ENCODE results near the gene CDH4.
A peak's percentile ranks its signal among the peaks of the same experiment; 100 is the strongest.

CDH4 gene

GRCh38 chr20:61918548-61918947 is 666.5 kb downstream of the CDH4 start:
- no peak for DNase-seq (ENCODE audit: low spot score)

DNA sequence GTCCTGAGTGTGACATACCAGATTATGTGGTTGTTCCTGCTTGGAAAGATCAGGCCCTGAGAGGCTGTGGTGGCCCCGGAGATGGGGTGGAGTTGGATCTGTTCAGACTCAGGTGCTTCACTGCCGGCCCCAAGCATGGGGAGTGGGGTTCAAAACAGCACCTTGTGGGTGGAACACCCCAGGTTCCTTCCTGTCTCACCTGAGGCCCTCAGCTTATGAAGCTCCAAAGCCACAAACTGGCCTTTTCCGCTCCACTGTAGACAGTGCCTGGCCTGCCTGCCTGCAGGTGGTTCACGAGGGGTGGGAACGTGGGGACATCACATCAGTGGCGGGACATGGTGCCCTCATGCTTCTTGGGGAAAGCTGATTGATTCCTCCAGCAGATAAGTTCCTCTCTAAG is 667.2 kb downstream of the CDH4 start:
- no peak for DNase-seq (ENCODE audit: low spot score)

- no peak for DNase-seq (ENCODE audit: low spot score)
Measured at GRCh38 chr20:61919675-61920365, 667.8 kb downstream of the CDH4 start.

GRCh38 chr20:61922411-61922810 is 670.4 kb downstream of the CDH4 start:
- no peak for DNase-seq (ENCODE audit: low spot score)

- DNase-seq (ENCODE audit: low spot score), result no peak
Measured at GRCh38 chr20:61922936-61923335, 670.9 kb downstream of the CDH4 start.

- DNase-seq (ENCODE audit: low spot score), result no peak
Measured at GRCh38 chr20:61923371-61924166, 671.5 kb downstream of the CDH4 start.

GRCh38 chr20:61924211-61924857 is 672.3 kb downstream of the CDH4 start:
- no peak for DNase-seq (ENCODE audit: low spot score)

DNA sequence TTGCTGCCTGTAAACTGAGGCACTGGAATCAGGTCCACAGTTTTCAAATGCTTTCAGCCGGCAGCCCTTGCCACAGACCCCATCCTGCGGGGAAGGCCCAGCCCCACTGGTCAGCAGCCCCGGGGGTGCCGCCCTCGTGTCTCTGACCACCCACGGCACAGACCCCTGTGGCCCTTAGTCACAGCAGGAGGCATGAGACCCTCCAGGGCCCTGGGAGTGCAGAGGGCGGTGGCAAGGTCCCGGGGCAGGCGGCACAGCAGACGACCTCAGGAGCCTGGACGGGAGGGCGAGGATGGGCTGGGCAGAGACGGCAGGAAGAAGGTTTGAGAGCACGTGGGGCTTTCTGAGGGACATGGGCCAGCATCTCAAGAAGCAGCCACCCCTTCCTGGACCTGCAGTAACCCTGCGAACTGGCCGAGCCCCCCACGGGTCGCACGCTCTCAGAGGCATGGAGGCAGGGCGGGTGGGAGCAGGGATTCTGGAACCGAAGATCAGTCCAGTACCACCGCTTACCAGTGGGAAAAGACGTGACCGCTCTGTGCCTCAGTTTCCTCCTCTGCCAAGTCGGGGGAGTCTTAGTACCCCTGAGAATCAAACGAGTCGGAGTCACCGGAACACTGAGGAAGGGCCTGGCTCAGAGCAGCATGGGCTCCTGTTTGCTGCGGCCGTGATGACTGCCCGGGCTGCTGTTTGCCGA is 672.9 kb downstream of the CDH4 start:
- DNase-seq (ENCODE audit: low spot score), result no peak

DNA sequence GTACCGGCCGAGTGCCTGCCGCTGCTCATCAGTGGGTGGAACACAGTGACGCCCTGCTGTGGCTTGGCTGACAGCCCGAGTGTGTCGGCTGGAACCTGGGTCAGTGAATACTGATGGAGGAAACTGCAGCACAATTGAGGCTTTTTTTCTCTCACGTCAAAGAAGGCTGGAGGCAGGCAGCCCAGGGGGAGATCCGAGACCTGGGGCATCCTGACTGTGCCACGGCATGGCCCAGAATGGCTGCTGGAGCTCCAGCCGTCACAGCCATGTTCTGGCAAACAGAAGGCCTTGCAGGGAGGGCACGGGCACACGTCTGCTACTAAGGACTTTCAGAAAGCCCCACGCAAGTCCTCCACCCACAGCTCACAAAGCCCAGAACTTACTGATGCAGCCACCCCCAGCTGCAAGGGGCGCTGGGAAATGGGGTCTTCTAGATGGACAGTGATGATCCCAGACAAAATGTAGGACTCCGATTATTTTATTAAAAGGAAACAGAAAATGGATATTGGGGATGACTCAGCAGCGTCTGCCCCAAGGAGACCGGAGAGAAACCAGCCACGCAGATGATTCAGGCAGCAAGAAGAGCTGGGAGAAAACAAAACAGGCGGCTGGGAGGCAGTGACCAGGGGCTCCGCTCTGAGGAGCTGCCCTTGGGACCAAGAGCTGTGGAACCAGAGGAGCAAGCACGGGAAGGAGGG is 673.6 kb downstream of the CDH4 start:
- DNase-seq (ENCODE audit: low spot score), result peak; percentile 35

DNA sequence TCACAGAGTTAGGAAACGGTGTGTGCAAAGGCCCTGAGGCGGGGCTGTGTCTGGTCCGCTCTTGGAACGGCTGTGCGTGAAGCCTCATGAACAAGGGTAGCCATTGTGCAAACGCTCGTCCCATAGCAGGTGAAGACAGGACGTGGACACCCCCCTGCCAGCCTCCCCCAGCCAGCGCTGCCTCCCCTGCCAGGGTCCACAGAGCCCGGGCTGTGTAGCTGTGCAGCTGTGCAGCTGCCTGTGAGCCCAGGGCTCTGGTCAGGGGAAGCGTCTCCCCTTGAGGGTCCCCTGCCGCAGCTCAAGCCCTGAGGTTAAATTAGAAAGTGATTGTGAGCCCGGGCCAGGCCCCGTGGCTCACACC is 674.2 kb downstream of the CDH4 start:
- no peak for DNase-seq (ENCODE audit: low spot score)

- no peak for DNase-seq (ENCODE audit: low spot score)
Measured at GRCh38 chr20:61926796-61927192, 674.7 kb downstream of the CDH4 start.

DNA sequence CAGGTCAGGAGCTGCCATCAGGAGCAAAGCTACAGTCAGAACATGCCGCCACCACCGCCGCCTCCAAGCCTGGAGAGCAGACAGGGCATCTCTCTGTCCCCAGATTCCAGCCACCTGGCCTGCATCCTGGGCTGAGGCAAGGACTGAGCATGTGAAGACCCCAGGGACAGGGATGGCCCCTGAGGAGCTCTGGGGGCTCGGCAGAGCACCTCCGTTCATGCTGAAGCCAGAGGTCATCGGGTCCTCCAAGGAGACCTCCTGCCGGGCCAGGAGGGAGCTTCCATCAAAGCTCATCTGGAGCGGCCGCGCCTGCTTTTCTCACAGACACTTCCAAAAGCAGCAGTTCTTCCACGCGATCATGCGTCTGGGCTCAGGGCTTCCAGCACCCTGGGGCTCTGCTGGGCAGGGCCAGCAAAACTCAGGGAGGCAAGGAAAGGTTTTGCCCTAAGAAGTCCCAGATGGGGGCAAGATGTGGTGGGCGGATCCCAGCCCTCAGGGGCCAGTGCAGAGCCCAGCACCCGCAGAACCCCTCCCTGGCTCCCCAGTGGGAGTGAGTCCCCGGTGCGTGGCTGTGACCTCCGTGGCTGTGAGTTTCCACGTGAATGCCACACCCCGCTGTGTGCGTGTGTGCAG is 675.2 kb downstream of the CDH4 start:
- DNase-seq (ENCODE audit: low spot score), result no peak

DNA sequence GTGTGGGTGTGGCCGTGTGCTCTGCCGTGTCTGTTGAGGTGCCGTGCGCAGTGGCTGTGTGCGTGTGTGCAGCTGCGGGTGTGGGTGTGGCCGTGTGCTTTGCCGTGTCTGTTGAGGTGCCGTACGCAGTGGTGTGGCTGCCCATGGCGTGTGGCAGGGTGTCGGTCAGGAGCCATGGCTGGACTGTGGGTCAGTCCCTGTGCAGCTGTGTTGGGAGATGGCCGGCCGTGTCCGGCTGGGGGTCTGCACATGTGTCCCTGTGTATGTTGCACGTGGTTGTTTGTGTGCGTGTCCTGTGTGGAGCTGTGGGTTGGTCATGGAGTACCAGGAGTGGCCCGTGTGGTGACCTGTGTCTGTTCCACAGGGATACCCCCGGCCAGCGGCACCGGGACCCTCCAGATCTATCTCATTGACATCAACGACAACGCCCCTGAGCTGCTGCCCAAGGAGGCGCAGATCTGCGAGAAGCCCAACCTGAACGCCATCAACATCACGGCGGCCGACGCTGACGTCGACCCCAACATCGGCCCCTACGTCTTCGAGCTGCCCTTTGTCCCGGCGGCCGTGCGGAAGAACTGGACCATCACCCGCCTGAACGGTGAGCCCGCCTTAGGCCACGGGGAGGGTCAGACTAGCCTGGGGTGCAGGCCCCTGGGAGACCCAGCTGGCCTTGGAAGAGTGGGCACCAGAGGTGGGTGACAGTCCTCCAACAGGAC is 675.9 kb downstream of the CDH4 start:
- DNase-seq (ENCODE audit: low spot score), result no peak

- no peak for DNase-seq (ENCODE audit: low spot score)
Measured at GRCh38 chr20:61929561-61929960, 677.5 kb downstream of the CDH4 start.

DNA sequence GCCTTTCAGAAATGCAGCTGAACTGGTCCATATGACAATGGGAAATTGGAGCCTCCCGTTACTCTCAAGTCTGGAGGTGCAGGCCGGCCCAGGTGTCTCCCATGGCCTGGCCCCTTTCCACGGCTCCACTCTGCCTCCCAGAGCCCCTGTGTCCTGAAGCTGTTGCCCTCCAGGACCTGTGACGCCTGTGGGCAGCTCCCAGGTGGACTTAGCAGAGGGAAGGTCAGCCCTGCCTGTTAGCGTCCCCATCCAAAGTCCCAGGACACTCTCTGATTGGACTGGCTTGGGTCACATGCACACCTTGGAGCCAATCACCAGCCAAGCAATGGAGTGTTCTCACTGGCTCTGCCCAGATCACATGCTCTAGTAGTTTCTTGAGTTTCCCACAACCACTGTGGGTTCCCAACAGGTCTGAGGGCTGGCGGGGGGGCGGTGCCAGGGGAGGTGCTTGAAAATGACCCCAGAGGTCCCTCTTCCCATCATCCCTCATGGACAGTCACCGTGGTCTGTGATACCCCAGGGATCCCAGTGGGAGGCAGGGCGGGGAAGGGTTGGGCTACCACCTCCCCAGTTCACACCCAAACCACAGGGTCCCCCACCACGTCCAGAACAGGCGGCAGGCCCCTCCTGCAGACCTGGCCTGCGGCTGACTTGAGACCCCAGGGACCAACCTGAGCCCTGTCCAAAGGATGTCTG is 678.1 kb downstream of the CDH4 start:
- no peak for DNase-seq (ENCODE audit: low spot score)

DNA sequence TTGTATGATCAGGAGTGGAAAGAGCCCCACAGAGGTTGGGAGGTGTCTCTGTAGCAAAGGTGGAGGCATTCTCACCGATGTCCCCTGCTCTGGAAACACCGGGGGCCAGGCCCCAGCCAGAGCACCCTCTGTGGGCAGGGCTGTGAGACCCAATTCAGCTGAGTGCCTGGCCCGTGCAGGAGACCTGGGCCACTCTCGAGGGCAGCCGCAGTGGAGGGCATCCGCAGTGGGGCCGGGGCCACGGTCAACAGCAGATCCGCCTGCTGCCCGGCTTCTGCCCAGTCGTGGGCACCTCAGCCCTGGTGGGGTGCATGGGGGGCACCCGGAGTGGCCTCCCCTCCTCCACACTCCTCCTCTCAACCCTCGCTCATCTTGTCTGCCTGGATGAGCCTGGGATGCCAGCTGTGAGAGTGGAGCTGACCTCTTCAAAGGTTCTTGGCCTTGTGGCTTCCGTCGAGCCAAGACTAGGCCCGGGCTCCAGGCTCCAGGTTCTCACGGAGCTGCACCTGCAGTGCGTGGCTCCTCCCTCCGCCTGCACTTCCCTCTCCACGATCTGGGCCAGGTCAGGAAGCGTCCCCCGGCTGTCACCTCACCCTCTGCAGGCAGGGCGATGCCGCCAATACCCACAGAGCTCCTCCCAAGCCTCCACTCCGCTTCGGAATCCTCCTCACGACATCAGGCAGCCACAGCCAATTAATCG is 678.9 kb downstream of the CDH4 start:
- no peak for DNase-seq (ENCODE audit: low spot score)

DNA sequence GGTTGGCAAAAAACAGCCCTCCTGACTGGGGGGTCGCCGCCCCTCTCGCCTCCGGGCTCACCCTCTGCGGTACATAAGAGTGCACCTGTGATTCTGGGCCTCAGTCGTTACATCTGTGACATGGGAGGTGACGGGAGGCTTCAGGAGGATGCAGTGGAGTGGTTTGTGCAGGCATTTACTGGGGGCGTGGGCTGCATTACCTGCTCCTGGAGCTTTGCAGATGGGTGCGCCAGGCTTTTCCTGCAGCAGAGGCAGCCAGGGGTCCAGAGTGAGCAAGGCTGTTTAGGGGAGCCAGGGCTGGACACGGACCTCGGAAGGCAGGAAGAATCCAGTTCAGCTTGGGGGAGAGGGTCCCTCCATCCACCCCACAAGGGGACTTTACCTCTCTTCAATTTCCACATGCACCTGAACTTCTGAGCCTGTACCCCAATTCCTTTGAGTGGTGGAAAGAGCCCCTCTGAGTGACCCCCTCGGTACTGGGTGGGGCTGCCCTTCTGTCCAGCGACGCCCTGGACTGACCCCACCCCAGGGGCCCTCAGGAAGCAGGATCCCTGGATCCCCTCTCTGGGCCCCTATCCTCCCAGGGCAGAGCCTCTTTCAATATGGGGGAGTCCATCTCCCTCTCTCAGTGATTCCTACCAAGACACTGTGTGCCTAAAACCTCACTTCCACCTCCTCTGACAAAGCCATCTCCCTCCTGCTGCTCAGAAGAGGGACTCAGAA is 679.6 kb downstream of the CDH4 start:
- no peak for DNase-seq (ENCODE audit: low spot score)

DNA sequence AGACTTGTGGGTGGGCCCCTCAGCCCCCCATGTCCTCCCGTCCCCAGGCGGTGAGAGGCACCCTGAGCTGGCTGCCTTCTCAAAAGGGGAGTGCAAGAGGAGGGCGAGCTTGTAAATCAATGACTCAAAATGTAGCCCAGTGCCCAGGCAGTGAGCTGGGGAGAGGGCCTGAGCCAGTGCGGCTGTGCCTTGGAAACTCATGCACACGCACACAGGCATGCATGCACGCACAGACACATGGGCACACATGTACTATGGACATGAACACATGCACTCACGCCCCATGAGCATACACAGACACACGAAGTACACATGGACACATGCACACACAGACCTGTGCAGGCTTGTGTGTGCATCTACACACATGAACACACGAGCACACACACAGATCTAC is 680.1 kb downstream of the CDH4 start:
- no peak for DNase-seq (ENCODE audit: low spot score)
